HepG2 (cell line): Measurements from ENCODE around the gene PKN2. TPM values are rescaled to one million over a fixed set of nuclear protein-coding genes. Genes with fewer than 3 reads are reported as not detected.

Source experiments
- ATAC-seq: fragments of 200-7000 bp; cut with Tn5 transposase; 3 replicates; pipeline ENCODE4 v1.9.1; 2020; ENCODE audit warnings: mild to moderate bottlenecking, moderate library complexity
- BruUV-seq: library from RNA; stranded (reverse); fragments of 400-500 nt; replicated peaks from 2 replicates; lab custom pipeline; 2021; lab: Mats Ljungman, UMichigan
- CTCF ChIA-PET: fragments of 300-600 bp; formaldehyde crosslinking; extraction: SDS; loops from one replicate; lab custom pipeline; 2021; ENCODE audit warnings: low total read pairs, inconsistent platforms, low intra/inter-chr PET ratio; lab: Yijun Ruan, JAX
- POLR2A ChIA-PET: fragments of 350-600 bp; sonication (Branson Sonifier 250); formaldehyde crosslinking; loops from one replicate; lab custom pipeline; 2020; ENCODE audit warnings: antibody characterized with exemption, inconsistent platforms; lab: Yijun Ruan, JAX
- DNase-seq: peaks from one replicate; pipeline ENCODE4 v3.0.0-alpha.2; 2015; ENCODE audit warnings: low spot score
- FAIRE-seq: peaks from 3 replicates; lab custom pipeline; 2011; peaks lifted over from hg19 to GRCh38; lab: Jason Lieb, UNC
- H2AFZ ChIP-seq: one replicate; pipeline ENCODE4 v1.6.1; 2011; ENCODE audit warnings: low read length, inconsistent platforms
- H3K27ac ChIP-seq: fragments of 300-600 bp; 3 replicates; pipeline ENCODE4 v1.8.0; 2011; ENCODE audit warnings: mixed run types, mild to moderate bottlenecking, mixed read lengths, low read length, inconsistent platforms; ENCODE audit not compliant: insufficient read depth; ENCODE audit errors: extremely low read length
- H3K27me3 ChIP-seq, 2 experiments: fragments of 200-600 bp in 1 of 2; 2 replicates in 1 of 2; 3 replicates in 1 of 2; pipeline versions ENCODE4 v1.6.0 to v1.8.0; 2011; ENCODE audit warnings: low read length in 2 of 2, mild to moderate bottlenecking in 2 of 2, moderate library complexity in 2 of 2, inconsistent platforms in 1 of 2; ENCODE audit not compliant: insufficient read depth in 2 of 2, control insufficient read depth in 1 of 2
- H3K36me3 ChIP-seq, 2 experiments: fragments of 200-600 bp in 1 of 2; replicated peaks in 1 of 2; 2 replicates in 1 of 2; 3 replicates in 1 of 2; pipeline versions ENCODE4 v1.5.1 to v1.8.0; 2011; ENCODE audit warnings: low read length in 2 of 2, inconsistent platforms in 1 of 2; ENCODE audit not compliant: insufficient read depth in 2 of 2, control insufficient read depth in 1 of 2
- H3K4me1 ChIP-seq: 2 replicates; pipeline ENCODE4 v1.5.1; 2012; ENCODE audit warnings: low read length, inconsistent platforms; ENCODE audit not compliant: insufficient read depth
- H3K4me2 ChIP-seq: 2 replicates; pipeline ENCODE4 v1.6.0; 2011; ENCODE audit warnings: low read depth, low read length, inconsistent platforms
- H3K4me3 ChIP-seq, 3 experiments: fragments of 200-600 bp in 1 of 3; sonication (generic), shearing (Covaris generic) in 1 of 3; replicated peaks in 1 of 3; 2 replicates each; pipeline ENCODE4 v1.5.1; 2011 to 2016; ENCODE audit warnings: low read length in 3 of 3, inconsistent platforms in 2 of 3, low read depth in 2 of 3, mild to moderate bottlenecking in 2 of 3, control low read depth in 1 of 3, mixed read lengths in 1 of 3; ENCODE audit not compliant: insufficient read depth in 1 of 3
- H3K79me2 ChIP-seq: one replicate; pipeline ENCODE4 v1.6.1; 2011; ENCODE audit warnings: low read length, inconsistent platforms; ENCODE audit not compliant: insufficient read depth
- H3K9ac ChIP-seq: 2 replicates; pipeline ENCODE4 v1.6.0; 2011; ENCODE audit warnings: mild to moderate bottlenecking, low read depth, low read length, inconsistent platforms; ENCODE audit not compliant: insufficient read depth
- H3K9me3 ChIP-seq: 2 replicates; pipeline ENCODE4 v1.5.1; 2012; ENCODE audit warnings: mild to moderate bottlenecking, low read length
- H4K20me1 ChIP-seq: 2 replicates; pipeline ENCODE4 v1.6.0; 2011; ENCODE audit warnings: inconsistent platforms, mild to moderate bottlenecking, low read length, moderate library complexity; ENCODE audit not compliant: insufficient read depth
- CHD2 ChIP-seq: IDR thresholded peaks from 2 replicates; pipeline ENCODE4 v1.6.1; 2011; ENCODE audit warnings: low read depth, low read length, improper control_type of control experiment
- CTCF ChIP-seq: sonication (generic); formaldehyde crosslinking; IDR thresholded peaks from 2 replicates; pipeline ENCODE4 v1.5.0; 2020; ENCODE audit warnings: mild to moderate bottlenecking, missing genetic modification reagents, moderate library complexity
- FOXA1 ChIP-seq, 2 experiments: fragments of 450-650 bp in 1 of 2; sonication (generic) in 1 of 2; formaldehyde crosslinking in 1 of 2; IDR thresholded peaks; 2 replicates each; pipeline versions ENCODE4 v1.4.0 to v1.6.1; 2016 to 2020; ENCODE audit warnings: missing genetic modification reagents in 1 of 2
- KLF12 ChIP-seq: sonication (generic); formaldehyde crosslinking; IDR thresholded peaks from 2 replicates; pipeline ENCODE4 v1.4.0; 2020; ENCODE audit warnings: missing genetic modification reagents, borderline replicate concordance
- NR0B2 ChIP-seq: sonication (generic); formaldehyde crosslinking; IDR thresholded peaks from 2 replicates; pipeline ENCODE4 v1.4.0; 2020; ENCODE audit warnings: mild to moderate bottlenecking, missing genetic modification reagents
- POGZ ChIP-seq: sonication (generic); formaldehyde crosslinking; IDR thresholded peaks from 2 replicates; pipeline ENCODE4 v1.4.0; 2020; ENCODE audit warnings: mild to moderate bottlenecking, missing genetic modification reagents
- POLR2A ChIP-seq, 2 experiments: IDR thresholded peaks; 2 replicates each; pipeline ENCODE4 v1.6.1; 2011; ENCODE audit warnings: low read depth in 2 of 2, low read length in 2 of 2, mild to moderate bottlenecking in 1 of 2, moderate library complexity in 1 of 2; ENCODE audit not compliant: insufficient read depth in 1 of 2
- SMARCC2 ChIP-seq: fragments of 450-650 bp; IDR thresholded peaks from 2 replicates; pipeline ENCODE4 v1.6.1; 2017; ENCODE audit warnings: antibody characterized with exemption, mild to moderate bottlenecking
- SMC3 ChIP-seq: IDR thresholded peaks from 2 replicates; pipeline ENCODE4 v1.6.1; 2011; ENCODE audit warnings: low read length, improper control_type of control experiment
- SOX6 ChIP-seq, 2 experiments: fragments of 450-650 bp in 1 of 2; sonication (generic) in 1 of 2; formaldehyde crosslinking in 1 of 2; IDR thresholded peaks; 2 replicates each; pipeline versions ENCODE4 v1.4.0 to v1.6.1; 2017 to 2020; ENCODE audit warnings: antibody characterized with exemption in 1 of 2, mild to moderate bottlenecking in 1 of 2, missing genetic modification reagents in 1 of 2
- STAG1 ChIP-seq: sonication (generic); formaldehyde crosslinking; IDR thresholded peaks from 2 replicates; pipeline ENCODE4 v1.4.0; 2020; ENCODE audit warnings: missing genetic modification reagents
- ZSCAN9 ChIP-seq: IDR thresholded peaks from 2 replicates; pipeline ENCODE4 v1.6.1; 2016; ENCODE audit warnings: borderline replicate concordance
- WGBS: methylation state at CpG from one replicate; pipeline ENCODE4 v1.1.6; 2017; ENCODE audit warnings: low lambda C conversion rate; 5-methylcytosine and 5-hydroxymethylcytosine counted together
- in situ Hi-C: cut with HindIII; loops from 2 replicates; pipeline ENCODE4 v1.10.0; 2017; ENCODE audit warnings: low pct_unique_long_range_greater_than_20kb; ENCODE audit not compliant: extremely low pct_ligation_motif_present
- intact Hi-C: fragments of 100-400 bp; cut with micrococcal nuclease; formaldehyde crosslinking; loops from one replicate; pipeline ENCODE4 v1.10.0; 2022; ENCODE audit not compliant: unreplicated experiment
- polyA plus RNA-seq, 8 experiments: library from polyadenylated mRNA; depleted of rRNA in 3 of 8; stranded (reverse) in 7 of 8; unstranded in 1 of 8; fragments of >200 nt; fragmentation: Illumina TruSeq in 4 of 8; extraction: Trizol in 4 of 8; gene quantifications; 2 replicates each; pipeline versions ENCODE4 v1.2.1 to v1.2.3, GENCODE V29; 2011 to 2016; ENCODE audit warnings: low read depth in 4 of 8, missing spikeins in 1 of 8, mixed read lengths in 1 of 8; ENCODE audit not compliant: insufficient read depth in 1 of 8
- total RNA-seq, 5 experiments: library from RNA; depleted of rRNA; stranded (reverse); fragments of >200 nt; fragmentation: Illumina TruSeq; extraction: Trizol; gene quantifications; 2 replicates each; pipeline ENCODE4 v1.2.3, GENCODE V29; 2016; ENCODE audit warnings: low read depth in 1 of 5
- TF ChIP-seq, protein P1 (sequence below): sonication (generic); formaldehyde crosslinking; IDR thresholded peaks from 2 replicates; pipeline ENCODE4 v1.4.0; 2020; ENCODE audit warnings: missing genetic modification reagents, borderline replicate concordance
- TF ChIP-seq, protein P2 (sequence below): sonication (generic); formaldehyde crosslinking; IDR thresholded peaks from 2 replicates; pipeline ENCODE4 v1.4.0; 2020; ENCODE audit warnings: missing genetic modification reagents

Gene PKN2
- total and polyA plus RNA-seq, 2 of the 13 experiments (the other 11 are each of a cell fraction or from before 2014, with no cell fraction given), result 17.0 to 29.4 TPM

DNA sequence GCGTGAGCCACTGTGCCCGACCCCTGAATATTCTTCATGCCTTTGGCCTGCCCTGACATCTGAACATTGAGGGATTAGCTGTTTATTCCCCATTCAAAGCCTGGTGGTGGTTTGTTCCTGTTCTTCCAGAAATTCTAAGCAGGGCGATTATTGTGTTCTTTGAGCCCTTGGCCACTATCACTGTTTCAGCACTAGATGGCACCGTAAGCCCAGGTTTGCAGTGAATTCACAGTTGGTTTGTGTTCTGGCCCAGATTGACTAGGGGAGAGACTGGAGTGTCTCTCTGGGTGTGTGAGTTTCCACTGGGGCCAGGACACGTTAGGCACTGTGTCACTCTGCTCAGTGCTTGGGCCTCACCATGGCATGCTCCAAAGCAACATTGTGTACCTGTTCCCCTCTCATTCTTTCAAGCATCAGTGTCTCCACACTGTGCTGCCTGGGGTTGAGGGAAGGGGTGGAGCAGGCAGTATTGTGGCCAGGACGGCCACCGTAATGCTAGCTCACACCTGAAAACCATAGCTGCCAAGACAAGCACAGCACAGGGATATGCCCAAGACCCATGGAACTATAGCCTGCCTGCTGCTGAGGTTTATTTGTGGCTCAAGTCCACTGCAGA is 52.7 kb downstream of the PKN2 start:
- Histone ChIP-seq H3K4me3 (no peak overlapping the region), H3K27me3 (no peaks in the 10 kb centered on the region), H3K9me3 (peaks cover 18% of the 10 kb centered on the region), H3K4me2 (no peak overlapping the region), H3K36me3 (peaks cover 3 to 4% of the 10 kb centered on the region in 2 experiments; a peak in 1 of 5 replicates), H3K9ac (no peak overlapping the region), H3K4me1 (peaks cover 18% of the 10 kb centered on the region), H2AFZ (no peak overlapping the region), H3K79me2 (peaks cover 70% of the 10 kb centered on the region), H3K27ac (no peak overlapping the region), H4K20me1 (peaks cover 11% of the 10 kb centered on the region)
- FAIRE-seq, result peak; percentile 70
- POLR2A ChIA-PET, result no interaction called here
- intact Hi-C loops (loop anchor here (1.0 kb wide), 1 partner anchor 141 kb away; no protein-coding TSS in a partner anchor), in situ Hi-C loops (no loop called here)
- ATAC-seq, result peak; percentile 94
- CTCF ChIA-PET, result no interaction called here
- no TSS peak for BruUV-seq
- 85% methylated on average over 4 of the region's 7 CpGs for WGBS
- peak; percentile 38 for DNase-seq
- TF ChIP-seq FOXA1 (IDR thresholded peaks at IDR 0.05) (no peak), FOXA1 (CRISPR knock-in tag; IDR thresholded peaks at IDR 0.05) (0 out of 2 replicates have a peak, but pooled peaks have one; percentile 7), SMC3 (peak; percentile 25; the same call in 1 of the 2 replicates), KLF12 (CRISPR knock-in tag) (no peak), POLR2A (IDR thresholded peaks at IDR 0.05; ENCODE audit: insufficient read depth in 1 of 2, low read depth in 2 of 2, low read length in 2 of 2) (no peak), NR0B2 (CRISPR knock-in tag) (0 out of 2 replicates have a peak, but pooled peaks have one; percentile 36), SMARCC2 (no peak), CHD2 (no peak), STAG1 (CRISPR knock-in tag) (peak; percentile 70), ZSCAN9 (CRISPR knock-in tag) (no peak), CTCF (peak; percentile 75), POGZ (CRISPR knock-in tag) (0 out of 2 replicates have a peak, but pooled peaks have one; percentile 32), SOX6 (IDR thresholded peaks at IDR 0.05) (no peak), SOX6 (CRISPR knock-in tag; IDR thresholded peaks at IDR 0.05) (0 out of 2 replicates have a peak, but pooled peaks have one; percentile 15)
- TF ChIP-seq, protein P1, sequence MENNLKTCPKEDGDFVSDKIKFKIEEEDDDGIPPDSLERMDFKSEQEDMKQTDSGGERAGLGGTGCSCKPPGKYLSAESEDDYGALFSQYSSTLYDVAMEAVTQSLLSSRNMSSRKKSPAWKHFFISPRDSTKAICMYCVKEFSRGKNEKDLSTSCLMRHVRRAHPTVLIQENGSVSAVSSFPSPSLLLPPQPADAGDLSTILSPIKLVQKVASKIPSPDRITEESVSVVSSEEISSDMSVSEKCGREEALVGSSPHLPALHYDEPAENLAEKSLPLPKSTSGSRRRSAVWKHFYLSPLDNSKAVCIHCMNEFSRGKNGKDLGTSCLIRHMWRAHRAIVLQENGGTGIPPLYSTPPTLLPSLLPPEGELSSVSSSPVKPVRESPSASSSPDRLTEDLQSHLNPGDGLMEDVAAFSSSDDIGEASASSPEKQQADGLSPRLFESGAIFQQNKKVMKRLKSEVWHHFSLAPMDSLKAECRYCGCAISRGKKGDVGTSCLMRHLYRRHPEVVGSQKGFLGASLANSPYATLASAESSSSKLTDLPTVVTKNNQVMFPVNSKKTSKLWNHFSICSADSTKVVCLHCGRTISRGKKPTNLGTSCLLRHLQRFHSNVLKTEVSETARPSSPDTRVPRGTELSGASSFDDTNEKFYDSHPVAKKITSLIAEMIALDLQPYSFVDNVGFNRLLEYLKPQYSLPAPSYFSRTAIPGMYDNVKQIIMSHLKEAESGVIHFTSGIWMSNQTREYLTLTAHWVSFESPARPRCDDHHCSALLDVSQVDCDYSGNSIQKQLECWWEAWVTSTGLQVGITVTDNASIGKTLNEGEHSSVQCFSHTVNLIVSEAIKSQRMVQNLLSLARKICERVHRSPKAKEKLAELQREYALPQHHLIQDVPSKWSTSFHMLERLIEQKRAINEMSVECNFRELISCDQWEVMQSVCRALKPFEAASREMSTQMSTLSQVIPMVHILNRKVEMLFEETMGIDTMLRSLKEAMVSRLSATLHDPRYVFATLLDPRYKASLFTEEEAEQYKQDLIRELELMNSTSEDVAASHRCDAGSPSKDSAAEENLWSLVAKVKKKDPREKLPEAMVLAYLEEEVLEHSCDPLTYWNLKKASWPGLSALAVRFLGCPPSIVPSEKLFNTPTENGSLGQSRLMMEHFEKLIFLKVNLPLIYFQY, result 0 out of 2 replicates have a peak, but pooled peaks have one; percentile 24
- TF ChIP-seq, protein P2, sequence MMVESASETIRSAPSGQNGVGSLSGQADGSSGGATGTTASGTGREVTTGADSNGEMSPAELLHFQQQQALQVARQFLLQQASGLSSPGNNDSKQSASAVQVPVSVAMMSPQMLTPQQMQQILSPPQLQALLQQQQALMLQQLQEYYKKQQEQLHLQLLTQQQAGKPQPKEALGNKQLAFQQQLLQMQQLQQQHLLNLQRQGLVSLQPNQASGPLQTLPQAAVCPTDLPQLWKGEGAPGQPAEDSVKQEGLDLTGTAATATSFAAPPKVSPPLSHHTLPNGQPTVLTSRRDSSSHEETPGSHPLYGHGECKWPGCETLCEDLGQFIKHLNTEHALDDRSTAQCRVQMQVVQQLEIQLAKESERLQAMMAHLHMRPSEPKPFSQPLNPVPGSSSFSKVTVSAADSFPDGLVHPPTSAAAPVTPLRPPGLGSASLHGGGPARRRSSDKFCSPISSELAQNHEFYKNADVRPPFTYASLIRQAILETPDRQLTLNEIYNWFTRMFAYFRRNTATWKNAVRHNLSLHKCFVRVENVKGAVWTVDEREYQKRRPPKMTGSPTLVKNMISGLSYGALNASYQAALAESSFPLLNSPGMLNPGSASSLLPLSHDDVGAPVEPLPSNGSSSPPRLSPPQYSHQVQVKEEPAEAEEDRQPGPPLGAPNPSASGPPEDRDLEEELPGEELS (CRISPR knock-in tag), result 0 out of 2 replicates have a peak, but pooled peaks have one; percentile 27
